T1000 (cell line): ENCODE data around the gene ASTE1.
"Not testable (repeated sequence)": the region's sequence is repeated elsewhere in the genome, so short reads cannot be mapped to it uniquely, and the experiment has no call there.

Source experiments
- DNase-seq: peaks from one replicate; lab custom pipeline; 2025; ENCODE audit warnings: mixed read lengths; lab: John Stamatoyannopoulos, UW

ASTE1 gene, protein sequence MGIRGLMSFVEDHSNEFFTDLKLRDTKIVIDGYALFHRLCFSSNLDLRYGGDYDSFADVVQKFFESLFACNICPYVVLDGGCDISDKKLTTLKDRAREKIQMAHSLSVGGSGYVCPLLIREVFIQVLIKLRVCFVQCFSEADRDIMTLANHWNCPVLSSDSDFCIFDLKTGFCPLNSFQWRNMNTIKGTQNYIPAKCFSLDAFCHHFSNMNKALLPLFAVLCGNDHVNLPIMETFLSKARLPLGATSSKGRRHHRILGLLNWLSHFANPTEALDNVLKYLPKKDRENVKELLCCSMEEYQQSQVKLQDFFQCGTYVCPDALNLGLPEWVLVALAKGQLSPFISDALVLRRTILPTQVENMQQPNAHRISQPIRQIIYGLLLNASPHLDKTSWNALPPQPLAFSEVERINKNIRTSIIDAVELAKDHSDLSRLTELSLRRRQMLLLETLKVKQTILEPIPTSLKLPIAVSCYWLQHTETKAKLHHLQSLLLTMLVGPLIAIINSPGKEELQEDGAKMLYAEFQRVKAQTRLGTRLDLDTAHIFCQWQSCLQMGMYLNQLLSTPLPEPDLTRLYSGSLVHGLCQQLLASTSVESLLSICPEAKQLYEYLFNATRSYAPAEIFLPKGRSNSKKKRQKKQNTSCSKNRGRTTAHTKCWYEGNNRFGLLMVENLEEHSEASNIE

DNA sequence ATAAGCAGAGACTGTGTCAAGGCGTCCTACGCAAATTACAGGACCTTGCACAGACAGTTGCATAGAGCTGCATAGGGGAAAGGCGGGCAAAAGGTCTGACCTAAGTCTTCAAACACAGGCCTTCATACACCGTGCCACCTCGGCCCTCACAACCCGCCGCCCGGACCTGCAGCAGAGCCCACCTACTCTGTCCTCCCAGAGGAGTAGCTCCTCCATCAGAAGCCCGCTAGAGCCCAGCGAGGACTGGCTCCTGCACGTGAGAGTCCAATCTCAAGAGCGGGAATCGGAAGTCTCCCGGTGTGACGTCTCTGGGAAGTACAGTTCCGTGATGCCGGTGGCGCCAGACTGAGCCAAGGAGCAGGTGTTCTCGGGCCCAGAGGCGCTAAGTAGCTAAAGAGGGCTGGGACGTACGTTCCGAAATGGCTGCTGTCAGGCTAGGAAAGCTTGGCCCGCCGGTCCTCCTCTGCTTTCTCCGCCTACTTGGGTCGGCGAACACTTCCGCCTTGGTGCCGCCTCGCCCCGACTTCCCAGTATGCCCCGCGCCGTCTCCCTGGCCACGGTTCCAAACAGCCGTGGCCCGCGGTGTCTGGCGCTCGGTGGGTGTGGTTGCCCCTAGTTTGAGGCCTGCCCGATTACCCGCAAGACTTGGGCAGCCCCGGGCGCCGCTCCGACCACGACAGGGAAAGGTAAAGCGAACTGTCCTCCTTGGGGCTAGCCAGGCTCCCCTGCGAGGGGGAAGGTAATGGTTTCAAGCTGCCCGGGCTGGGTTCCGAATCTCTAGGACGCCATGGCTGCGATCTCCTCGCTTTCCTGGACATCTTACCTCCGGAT is at the start of gene ASTE1, which contains the start of gene NEK11:
Gene ASTE1 (minus strand): TSS at position 505 of the 831 bp plus-strand sequence. CDS start 1,519 bp downstream, outside the sequence.
Gene NEK11 (plus strand): TSS at position 557 of the 831 bp plus-strand sequence. CDS start 2,832 bp downstream, outside the sequence.
- peak; percentile 82 for DNase-seq

DNA sequence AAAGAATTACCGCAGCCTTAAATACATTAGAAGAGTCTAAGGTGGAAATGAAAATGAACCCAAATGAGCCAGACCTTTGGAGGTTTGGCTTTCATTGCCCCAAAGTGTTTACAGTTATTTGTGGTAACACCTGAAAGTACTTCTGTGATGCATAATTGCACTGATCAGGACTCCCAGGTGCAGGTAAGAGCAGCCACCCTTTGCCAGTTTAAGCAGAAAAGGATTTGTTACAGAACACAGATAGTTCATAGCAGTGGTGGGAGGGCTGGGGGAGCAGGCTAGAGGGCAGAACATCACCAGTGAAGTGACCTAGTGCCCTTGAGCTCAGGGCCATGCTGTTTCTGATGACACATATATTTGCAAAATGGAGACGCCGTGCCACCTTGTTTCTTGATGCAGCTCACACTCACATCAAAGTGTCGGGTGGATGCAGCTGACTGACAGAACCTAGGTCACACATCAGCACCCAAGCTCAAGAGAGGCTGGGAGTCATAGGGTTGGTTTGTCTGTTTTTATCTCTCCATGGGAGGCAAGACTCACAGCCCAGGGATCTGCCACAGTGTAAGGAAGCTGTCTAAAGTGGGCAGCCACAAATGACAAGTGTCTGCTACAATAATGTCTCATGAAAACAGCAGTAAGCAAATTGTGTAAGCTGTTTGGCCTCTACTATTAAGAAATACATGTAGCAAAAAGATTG is 49.2 kb upstream of the ASTE1 start:
- no peak for DNase-seq

DNA sequence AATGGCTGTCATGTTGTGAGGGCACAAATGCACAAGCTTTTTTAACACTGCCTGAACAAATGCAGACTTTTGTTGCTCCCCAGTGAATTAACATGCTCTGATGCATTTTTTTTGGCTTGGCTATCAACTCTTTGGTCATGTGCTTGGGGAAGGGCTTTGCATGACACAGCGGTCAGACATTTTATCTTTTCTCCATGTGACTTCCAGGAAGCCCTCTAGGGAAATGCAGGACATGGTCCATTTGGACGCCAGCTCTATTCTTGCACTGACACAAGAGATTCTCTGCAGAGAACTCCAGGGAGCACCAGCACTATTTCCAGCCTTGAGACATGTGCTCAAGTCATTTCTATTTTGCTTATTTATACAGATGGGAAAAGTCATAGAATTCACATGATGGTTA is 46.2 kb upstream of the ASTE1 start:
- DNase-seq: peak; percentile 13

DNA sequence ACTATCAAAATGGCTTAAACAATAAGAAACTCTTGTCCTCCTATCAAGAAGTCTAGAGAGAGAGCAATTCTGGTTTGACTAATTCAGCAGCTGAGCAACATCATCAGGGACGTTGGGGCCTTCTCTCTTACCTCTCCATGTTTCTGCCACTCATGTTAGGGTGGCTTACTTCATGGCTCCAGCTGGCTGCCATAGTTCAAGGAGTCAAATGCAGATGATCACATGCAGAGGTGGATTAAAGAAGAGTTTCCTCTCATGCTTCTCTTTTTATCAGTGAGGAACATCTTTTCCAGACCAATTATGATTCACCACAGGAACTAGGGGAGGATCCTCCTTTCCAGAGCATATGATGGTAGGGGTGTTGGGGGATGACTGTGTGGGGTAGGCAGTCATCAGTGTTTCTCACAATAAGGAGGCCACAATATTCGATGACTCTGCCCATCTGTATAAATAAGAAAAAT is 45.5 kb upstream of the ASTE1 start:
- no peak for DNase-seq

DNA sequence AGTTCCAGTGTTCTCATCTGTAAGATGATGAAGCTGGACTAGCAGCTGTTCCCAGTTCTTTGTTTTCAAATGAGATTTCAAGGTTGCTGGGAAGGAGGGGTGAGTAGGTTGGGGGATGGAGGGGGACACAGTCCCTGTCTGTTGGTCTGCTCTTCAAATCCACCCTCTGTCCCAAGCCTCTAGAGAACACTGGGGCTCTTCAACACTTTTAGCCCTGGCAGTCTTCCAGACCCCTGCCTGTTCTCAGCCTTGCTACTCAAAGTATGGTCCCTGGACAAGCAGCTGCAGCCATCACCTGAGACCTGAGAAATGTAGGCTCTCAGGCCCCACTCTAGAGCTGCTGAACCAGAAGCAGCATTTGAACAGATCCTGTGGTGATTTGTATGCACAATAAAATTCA is 41.4 kb upstream of the ASTE1 start:
- no peak for DNase-seq

DNA sequence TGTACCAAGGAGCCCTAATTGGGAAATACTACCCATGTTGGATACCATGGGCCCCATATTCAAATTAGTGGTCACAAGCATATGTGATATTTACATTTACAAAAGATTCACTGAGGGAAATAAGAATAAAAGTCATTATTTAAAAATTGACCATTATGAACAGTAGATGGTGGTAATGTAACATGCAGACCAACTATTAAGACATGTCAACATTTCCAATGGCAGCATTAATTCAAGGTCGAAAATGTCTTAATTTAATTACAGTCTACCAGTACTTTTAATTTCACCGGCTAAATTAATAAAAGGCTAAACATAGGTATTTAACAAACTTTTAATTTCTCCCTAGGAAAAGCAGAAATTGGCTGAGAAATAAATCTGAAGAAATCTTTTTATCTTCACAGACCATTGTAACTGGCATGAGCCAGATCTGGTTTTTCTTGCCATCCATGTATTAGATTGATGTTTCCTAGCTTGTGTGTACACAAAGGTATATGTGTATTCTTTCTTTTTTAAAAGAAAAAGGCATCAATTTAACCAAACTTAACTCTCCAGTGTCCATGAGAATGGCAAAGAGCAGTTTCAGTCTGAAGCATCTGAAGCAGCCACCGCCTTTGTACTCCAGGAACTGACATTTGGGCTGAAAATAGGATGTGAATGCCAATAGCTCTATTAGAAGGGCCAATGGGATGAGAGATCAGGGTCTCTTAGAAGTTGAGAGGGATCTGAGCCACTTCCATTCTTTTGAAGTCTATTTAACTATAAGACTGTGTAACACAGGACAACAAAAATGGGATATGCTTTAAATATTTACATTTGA is 26.6 kb upstream of the ASTE1 start:
- no peak for DNase-seq

DNA sequence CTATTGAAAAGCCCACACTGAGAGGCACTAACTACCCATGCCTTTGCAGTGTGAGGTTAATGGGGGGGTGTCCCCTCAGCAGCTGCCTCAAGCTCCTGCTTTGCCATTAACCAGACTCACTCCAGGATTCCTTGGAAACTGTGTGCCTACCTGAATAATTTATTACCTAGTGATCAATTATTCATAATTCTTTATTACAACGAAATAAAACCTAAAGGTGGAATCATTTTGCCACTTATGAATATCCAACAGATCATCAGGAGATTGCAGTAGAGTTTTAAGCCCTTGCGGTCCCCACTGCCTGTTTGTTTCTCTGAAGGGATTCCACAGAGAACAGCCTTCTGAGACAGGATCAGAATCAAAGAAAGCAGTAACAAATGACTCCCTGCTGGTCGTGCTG is 23.4 kb upstream of the ASTE1 start:
- DNase-seq: no peak

DNA sequence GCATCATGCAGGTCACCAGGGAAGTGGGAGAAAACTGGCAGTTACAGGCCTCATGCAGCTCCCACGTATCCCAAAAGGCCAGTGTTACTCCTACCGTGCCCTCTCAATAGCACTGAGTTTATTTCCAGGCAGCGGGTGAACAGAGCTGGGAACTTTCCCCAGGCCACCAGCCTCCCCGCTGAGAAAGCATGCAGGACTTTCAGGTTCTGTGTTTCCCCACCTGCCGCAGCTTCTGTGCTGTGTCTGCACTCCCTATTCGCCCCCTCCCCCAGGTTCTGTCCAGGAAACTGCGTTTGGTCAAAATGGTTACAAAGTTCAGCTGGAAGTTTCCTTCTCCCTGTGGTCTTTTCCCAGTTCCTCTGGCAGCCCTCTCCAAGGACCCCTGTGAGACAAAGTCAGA is 21.4 kb upstream of the ASTE1 start:
- no peak for DNase-seq

DNA sequence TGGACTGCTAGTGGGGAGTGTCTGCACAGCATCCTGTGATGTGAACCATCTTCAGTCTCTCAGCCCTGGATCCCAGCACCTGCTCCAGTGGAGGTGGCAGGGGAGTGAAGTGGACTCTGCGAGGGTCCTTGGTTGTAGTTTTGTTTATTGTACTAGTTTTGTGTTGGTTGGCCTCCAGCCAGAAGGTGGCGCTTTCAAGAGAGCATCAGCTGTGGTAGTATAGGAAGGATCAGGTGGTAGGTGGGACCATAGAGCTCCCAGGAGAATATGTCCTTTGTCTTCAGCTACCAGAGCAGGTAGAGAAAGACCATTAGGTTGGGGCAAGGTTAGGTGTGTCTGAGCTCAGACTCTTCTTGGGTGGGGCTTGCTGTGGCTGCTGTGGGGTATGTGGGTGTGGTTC is 21.0 kb upstream of the ASTE1 start:
- no peak for DNase-seq

DNA sequence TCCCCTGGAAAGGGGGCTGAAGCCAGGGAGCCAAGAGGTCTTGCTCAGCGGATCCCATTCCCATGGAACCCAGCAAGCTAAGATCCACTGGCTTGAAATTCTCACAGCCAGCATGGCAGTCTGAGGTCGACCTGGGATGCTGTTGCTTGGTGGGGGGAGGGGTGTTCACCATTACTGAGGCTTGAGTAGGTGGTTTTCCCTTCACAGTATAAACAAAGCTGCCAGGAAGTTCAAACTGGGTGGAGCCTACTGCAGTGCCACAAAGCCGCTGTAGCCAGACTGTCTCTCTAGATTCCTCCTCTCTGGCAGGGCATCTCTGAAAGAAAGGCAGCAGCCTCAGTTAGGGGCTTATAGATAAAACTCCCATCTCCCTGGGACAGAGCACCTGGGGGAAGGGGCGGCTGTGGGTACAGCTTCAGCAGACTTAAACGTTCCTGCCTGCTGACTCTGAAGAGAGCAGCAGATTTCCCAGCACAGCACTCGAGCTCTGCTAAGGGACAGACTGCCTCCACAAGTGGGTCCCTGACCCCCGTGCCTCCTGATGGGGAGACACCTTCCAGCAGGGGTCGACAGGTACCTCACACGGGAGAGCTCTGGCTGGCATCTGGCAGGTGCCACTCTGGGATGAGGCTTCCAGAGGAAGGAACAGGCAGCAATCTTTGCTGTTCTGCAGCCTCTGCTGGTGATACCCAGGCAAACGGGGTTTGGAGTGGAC is 15.8 kb upstream of the ASTE1 start:
- DNase-seq: not testable (repeated sequence)

DNA sequence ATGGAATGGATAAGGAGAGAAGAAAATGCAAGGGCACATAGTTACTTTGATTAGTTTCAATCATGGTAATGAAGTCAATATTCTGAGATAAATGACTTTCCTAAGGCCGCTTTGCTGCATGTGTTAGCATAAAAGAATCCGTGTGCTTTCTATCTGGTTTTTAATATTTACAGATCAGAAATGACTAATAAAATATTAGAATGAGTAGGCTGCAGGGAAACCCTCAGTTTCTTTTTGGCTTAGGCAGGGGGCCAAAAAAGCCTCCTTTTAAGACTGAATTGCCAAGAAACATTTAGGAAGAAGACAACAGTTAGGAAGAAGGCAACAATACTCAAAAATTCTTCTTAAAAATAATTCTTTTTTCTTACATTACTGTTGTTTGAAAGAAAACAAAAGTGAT is 11.7 kb upstream of the ASTE1 start:
- no peak for DNase-seq

DNA sequence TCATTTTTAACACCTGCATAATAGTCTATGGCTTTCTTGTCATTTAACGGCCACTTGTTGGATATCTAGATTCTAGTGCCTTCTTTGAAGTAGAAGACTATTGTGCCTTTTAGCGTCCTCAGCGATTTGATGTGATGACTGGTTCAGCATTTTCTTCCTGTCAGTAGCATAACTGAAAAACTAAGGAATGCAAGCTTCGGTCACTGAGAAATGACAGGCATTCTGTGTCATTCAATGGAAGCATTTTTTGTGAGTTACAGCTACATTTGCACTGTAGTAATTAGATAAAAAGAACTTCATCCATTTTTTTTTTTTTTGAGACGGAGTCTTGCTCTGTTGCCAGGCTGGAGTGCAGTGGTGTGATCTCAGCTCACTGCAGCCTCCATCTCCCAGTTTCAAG is 10.4 kb upstream of the ASTE1 start:
- DNase-seq: no peak

DNA sequence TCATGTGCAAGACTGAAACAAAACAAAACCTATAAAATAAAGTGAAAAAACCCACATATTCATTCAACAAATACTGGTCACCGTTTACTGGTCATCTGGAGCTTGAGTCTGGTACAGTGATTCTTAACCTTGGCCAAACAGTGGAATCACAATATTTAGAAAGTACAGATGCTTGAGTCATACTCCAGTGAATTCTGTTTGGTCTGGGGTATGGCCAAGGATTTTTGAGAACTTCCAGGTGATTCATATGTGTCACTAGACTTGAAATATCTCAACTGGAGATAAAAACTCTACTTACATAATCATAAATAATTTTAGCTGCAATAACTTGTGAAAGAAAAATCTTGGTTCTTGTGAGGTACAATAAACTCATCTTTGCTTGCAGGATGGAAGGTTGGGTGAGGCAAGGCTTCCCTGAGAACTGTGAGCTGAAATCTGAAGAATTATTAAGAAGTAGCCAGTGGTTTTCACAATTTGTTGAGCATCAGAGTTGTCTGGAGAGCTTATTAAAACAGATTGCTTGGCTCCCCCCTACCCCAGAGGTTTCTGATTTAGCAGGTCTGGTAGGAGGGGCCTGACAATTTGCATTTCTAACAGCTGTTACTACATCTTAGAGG is 9.7 kb upstream of the ASTE1 start:
- DNase-seq: no peak

DNA sequence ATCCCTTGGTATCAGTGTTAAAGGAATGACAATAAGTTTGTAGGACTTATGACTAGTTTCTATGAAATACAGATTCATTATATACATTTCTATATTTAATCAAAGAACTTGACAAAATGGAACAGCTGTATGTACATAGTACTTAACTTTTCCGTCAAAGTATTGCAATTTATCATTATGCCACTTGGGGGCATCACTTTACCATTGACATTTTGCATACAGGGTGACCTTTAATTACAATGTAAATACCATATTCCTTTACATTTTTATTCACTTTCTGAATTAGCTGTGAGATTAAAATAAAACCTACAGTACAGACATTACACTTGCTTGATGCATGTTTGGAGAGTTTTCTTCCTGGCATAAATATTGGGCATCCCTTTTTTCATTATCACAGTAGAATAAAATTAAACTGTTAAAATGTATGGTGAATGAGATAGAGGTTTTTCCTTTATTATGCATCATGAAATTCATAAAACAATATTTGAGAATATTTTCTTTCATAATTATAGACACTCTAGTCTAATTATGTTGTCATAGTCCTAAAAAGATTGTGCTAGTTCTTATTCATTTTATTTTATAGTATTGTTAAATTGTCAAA is 7.0 kb upstream of the ASTE1 start:
- no peak for DNase-seq

DNA sequence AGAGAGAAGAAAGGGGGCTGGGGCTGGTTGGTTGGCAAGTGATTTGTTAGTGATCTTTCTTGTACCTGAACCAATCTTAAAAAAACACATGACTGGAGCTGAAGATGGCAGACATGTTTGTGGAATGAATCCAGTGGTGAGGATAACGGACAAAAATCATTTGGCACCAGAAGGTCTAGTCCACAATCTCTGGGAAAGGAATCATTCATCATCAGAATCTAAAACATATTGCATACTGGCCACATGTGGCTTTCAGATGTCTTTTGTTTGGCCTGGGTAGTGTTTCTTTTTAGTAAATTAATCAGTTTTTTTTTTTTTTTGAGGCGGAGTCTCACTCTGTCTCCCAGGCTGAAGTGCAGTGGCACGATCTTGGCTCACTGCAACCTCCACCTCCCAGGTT is 5.0 kb upstream of the ASTE1 start:
- DNase-seq: no peak

DNA sequence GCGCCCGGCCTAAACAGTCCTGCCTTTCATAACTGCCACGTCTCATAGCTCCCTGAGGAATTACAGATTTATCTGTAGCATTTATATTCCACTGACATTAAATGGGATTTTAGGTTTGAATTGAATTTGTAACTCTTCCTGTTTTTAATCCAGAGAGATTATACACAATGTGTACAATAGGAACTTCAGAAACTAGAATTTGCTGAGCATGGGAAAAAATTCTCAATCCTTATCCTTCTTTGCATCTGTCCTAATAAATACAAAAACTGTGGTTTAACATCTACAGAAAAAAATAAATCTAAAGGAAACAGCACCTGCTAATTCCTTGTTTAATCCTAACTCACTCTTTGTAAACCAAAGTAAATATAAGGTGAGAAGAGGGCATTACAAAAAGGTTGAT is 2.2 kb upstream of the ASTE1 start:
- no peak for DNase-seq

DNA sequence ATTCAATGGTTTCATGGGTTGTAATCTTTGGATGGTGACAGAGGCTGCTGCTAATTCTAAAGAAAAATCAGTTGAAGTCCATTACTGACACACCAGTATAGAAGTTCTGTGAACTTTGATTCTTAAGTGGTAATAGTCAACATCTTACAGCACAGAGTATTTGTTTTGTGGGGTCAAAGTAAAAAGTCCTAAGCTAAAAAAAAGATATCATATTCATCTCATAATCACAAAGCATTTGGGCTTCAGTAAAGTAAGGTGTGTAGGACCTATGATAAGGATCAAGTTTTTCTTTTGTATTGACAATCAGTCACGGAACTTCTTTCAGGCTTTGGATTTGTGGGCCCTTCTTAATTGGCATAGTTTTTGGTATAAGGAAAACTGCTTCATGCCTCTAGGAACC is 1.1 kb downstream of the ASTE1 start:
- DNase-seq: no peak

DNA sequence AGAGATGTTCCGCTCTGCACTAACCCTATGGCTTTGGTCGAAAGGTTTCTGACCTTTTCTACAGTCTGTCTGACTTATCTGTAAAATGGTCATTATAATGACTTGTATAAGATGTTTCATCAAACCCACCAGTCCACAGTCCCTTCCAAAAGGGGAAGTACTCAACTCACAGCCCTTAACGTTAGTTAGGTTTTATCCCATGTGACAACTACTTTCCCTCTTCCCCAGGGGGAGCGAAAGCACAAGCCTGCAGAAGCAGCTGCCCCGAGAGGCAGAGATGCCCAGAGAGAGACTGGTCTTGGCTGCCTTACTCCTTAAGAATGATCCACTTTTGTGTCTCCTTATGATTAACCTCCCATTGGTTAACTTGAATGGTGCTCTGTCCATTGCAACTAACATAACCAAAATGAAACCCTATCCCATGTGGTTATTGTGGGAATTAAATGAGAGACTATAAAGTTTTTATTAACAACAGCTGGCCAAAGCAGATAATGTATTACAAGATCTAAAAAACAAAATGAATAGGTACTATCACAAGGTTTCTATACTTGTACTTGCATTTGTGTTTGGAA is 6.4 kb downstream of the ASTE1 start:
- no peak for DNase-seq

DNA sequence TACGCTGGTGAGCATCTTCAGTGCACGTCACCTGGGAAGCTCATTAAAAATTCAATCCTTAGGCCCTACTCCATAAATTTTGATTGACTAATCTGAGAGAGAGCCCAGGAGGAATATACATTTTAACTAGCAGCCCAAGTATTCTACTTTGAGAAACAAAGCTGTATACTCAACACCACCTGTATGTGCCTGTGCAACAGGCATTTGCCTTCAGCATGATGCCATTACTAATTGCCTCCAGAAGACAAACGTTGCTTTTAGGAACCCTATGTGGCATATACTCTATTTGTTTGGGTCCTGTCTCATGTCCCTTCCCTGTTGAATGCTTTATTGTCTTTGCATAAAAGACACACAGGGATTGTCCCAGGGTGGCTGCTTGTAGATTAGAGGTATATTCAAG is 7.7 kb downstream of the ASTE1 start:
- no peak for DNase-seq
